ENCODE data around the gene SUDS3.

DNA sequence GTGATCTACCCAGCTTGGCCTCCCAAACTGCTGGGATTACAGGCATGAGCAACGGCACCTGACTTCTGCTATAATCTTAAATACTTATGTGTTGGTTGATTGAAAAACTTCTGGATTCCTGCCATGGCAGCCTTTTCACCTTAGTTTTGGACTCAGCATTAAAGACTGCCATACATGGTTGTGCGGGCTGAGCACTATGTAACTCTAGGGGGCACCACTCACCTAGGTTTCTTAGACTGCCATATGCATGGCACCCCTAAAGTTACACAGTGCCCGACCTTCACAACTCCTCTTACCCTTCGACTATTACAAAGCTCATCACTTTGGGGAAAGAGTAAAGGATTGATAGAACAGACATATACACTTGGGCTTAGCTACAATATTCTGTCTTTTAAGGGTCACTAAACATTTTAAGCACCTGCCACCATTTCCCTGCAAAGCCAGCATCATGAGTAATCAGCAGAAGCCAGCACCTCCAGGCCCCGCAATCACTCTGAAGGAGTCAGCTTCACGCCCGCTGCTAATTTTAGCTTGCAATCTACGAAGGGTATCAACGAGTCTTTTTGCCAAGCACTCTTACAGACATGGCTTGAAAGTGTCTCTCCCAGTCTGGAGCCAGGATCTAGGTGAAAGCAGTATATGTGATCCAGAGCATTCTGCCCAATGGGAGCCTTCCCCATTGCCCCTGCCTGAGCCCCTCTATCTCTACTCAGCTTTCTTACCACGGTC is 59.8 kb downstream of the SUDS3 start:
- TF ChIP-seq CTCF (IDR thresholded peaks at IDR 0.05; ENCODE audit: low read depth, low read length), result peak; percentile 51
- TF ChIP-seq EZH2phosphoT487 (IDR thresholded peaks at IDR 0.05; ENCODE audit: low read depth), result no peak
